ENCODE measurements around the gene ZP1. TPM values are rescaled to one million over a fixed set of nuclear protein-coding genes. Genes with fewer than 3 reads are reported as not detected.
"Not testable (repeated sequence)": the region's sequence is repeated elsewhere in the genome, so short reads cannot be mapped to it uniquely, and the experiment has no call there.

ZP1 gene
- polyA plus RNA-seq, 6 donors from 2014 or later: not detected

GRCh38 chr11:60906132-60906972 is 39.0 kb downstream of the ZP1 start, which contains the start of gene PRPF19:
Gene PRPF19, minus strand, starts transcription at chr11:60906585. Its CDS starts 203 bp downstream, at chr11:60906382.
- Mint-ChIP-seq H3K27me3 (no peaks in the 10 kb centered on the region), H3K4me3 (peak within 1 kb of the TSS; percentile 91 to 98 (median 95)), H3K36me3 (peaks cover 4 to 7% of the 10 kb centered on the region in 2 donors), H3K9me3 (peaks cover 0 to 2% (median 0%) of the 10 kb centered on the region in 7 donors), H3K4me1 (peaks cover 62 to 76% (median 76%) of the 10 kb centered on the region in 3 donors), H3K27ac (peak within 1 kb of the TSS; percentile 91 to 99 (median 97))
- ATAC-seq (ENCODE audit: low read depth in 2 of 2) (peak; percentile 86), DNase-seq (peak; percentile 98)

- peak overlapping the region in 3 of 8 donors; percentile 16 to 96 (median 46) for H3K4me3 Mint-ChIP-seq
- no peaks in the 10 kb centered on the region for H3K36me3 Mint-ChIP-seq
- DNase-seq (no peak), ATAC-seq (ENCODE audit: low read depth in 2 of 2) (no peak)
- peaks cover 0 to 2% (median 0%) of the 10 kb centered on the region in 7 donors for H3K9me3 Mint-ChIP-seq
- H3K27ac Mint-ChIP-seq: peak overlapping the region; percentile 6 to 96 (median 64)
- no peaks in the 10 kb centered on the region for H3K27me3 Mint-ChIP-seq
- H3K4me1 Mint-ChIP-seq: peaks cover 64 to 91% (median 79%) of the 10 kb centered on the region in 3 donors
These were observed 41.5 kb downstream of the ZP1 start for GRCh38 chr11:60908803-60909202.

GRCh38 chr11:60909680-60910280 is 42.4 kb downstream of the ZP1 start:
- not testable (repeated sequence) for H3K27me3 Mint-ChIP-seq; H3K36me3 Mint-ChIP-seq; H3K9me3 Mint-ChIP-seq; ATAC-seq (ENCODE audit: low read depth in 2 of 2); DNase-seq
- Mint-ChIP-seq H3K27ac (peak overlapping the region; percentile 63 to 96 (median 90)), H3K4me1 (peaks cover 62 to 83% (median 75%) of the 10 kb centered on the region in 3 donors), H3K4me3 (peak overlapping the region in 7 of 8 donors; percentile 29 to 86 (median 71))

GRCh38 chr11:60910281-60910687 is 42.9 kb downstream of the ZP1 start:
- Mint-ChIP-seq H3K4me1 (peaks cover 58 to 82% (median 75%) of the 10 kb centered on the region in 3 donors), H3K4me3 (peak overlapping the region; percentile 24 to 86 (median 63)), H3K27me3 (no peaks in the 10 kb centered on the region), H3K9me3 (peaks cover 0 to 2% (median 0%) of the 10 kb centered on the region in 7 donors), H3K36me3 (no peaks in the 10 kb centered on the region), H3K27ac (peak overlapping the region; percentile 63 to 96 (median 90))
- ATAC-seq (ENCODE audit: low read depth in 2 of 2) (peak; percentile 37 to 38), DNase-seq (peak; percentile 79)

GRCh38 chr11:60910711-60911380 is 43.5 kb downstream of the ZP1 start:
- ATAC-seq (ENCODE audit: low read depth in 2 of 2): no peak
- DNase-seq: no peak
- peaks cover 0 to 2% (median 0%) of the 10 kb centered on the region in 7 donors for H3K9me3 Mint-ChIP-seq
- H3K4me1 Mint-ChIP-seq: peaks cover 58 to 82% (median 75%) of the 10 kb centered on the region in 3 donors
- H3K27me3 Mint-ChIP-seq: no peaks in the 10 kb centered on the region
- peak overlapping the region in 6 of 8 donors; percentile 36 to 86 (median 73) for H3K4me3 Mint-ChIP-seq
- no peaks in the 10 kb centered on the region for H3K36me3 Mint-ChIP-seq
- peak overlapping the region; percentile 53 to 96 (median 90) for H3K27ac Mint-ChIP-seq

GRCh38 chr11:60912223-60912850 is 45.0 kb downstream of the ZP1 start:
- no peak for DNase-seq
- Mint-ChIP-seq H3K4me1 (peaks cover 68 to 84% (median 77%) of the 10 kb centered on the region in 3 donors), H3K4me3 (peak overlapping the region in 6 of 8 donors; percentile 33 to 86 (median 66)), H3K9me3 (peaks cover 0 to 2% (median 0%) of the 10 kb centered on the region in 7 donors), H3K27ac (peak overlapping the region in 3 of 6 donors; percentile 16 to 49 (median 21)), H3K36me3 (no peaks in the 10 kb centered on the region), H3K27me3 (no peaks in the 10 kb centered on the region)
- ATAC-seq (ENCODE audit: low read depth in 2 of 2): no peak

GRCh38 chr11:60912851-60913528 is 45.6 kb downstream of the ZP1 start:
- Mint-ChIP-seq H3K4me3 (peak overlapping the region in 7 of 8 donors; percentile 96 to 100 (median 99)), H3K4me1 (peaks cover 61 to 84% (median 71%) of the 10 kb centered on the region in 3 donors), H3K27ac (peak overlapping the region in 2 of 6 donors; percentile 60 to 97)

GRCh38 chr11:60913793-60914632 is 46.7 kb downstream of the ZP1 start, which contains the start of gene TMEM109:
Gene TMEM109, plus strand, starts transcription at chr11:60914158. Its CDS starts 5,536 bp downstream, at chr11:60919694.
- Mint-ChIP-seq H3K27me3 (no peaks in the 10 kb centered on the region), H3K36me3 (no peaks in the 10 kb centered on the region), H3K4me3 (peak within 1 kb of the TSS; percentile 96 to 100 (median 99)), H3K9me3 (peaks cover 0 to 2% (median 0%) of the 10 kb centered on the region in 7 donors), H3K4me1 (peaks cover 51 to 85% (median 69%) of the 10 kb centered on the region in 3 donors), H3K27ac (peak within 1 kb of the TSS; percentile 90 to 99 (median 97))
- DNase-seq (peak; percentile 88), ATAC-seq (ENCODE audit: low read depth in 2 of 2) (peak; percentile 57 to 60)

More at GRCh38 chr11:60912851-60913528, 45.6 kb downstream of the ZP1 start:
- no peaks in the 10 kb centered on the region for H3K36me3 Mint-ChIP-seq
- peaks cover 0 to 2% (median 0%) of the 10 kb centered on the region in 7 donors for H3K9me3 Mint-ChIP-seq
- no peak for DNase-seq
- no peaks in the 10 kb centered on the region for H3K27me3 Mint-ChIP-seq
- no peak for ATAC-seq (ENCODE audit: low read depth in 2 of 2)

- H3K9me3 Mint-ChIP-seq: peaks cover 0 to 1% (median 0%) of the 10 kb centered on the region in 7 donors
- H3K4me1 Mint-ChIP-seq: peaks cover 52 to 85% (median 69%) of the 10 kb centered on the region in 3 donors
- peak; percentile 47 for DNase-seq
These were observed 47.4 kb downstream of the ZP1 start for GRCh38 chr11:60914633-60915247.

GRCh38 chr11:60915248-60915914 is 48.0 kb downstream of the ZP1 start:
- Mint-ChIP-seq H3K4me3 (peak overlapping the region; percentile 95 to 100 (median 98)), H3K9me3 (no peaks in the 10 kb centered on the region), H3K27me3 (no peaks in the 10 kb centered on the region), H3K27ac (peak overlapping the region; percentile 71 to 97 (median 94)), H3K4me1 (peaks cover 52 to 85% (median 68%) of the 10 kb centered on the region in 3 donors), H3K36me3 (peaks cover 9 to 12% of the 10 kb centered on the region in 2 donors)
- peak; percentile 67 to 69 for ATAC-seq (ENCODE audit: low read depth in 2 of 2)
- DNase-seq: peak; percentile 84

More at GRCh38 chr11:60914633-60915247, 47.4 kb downstream of the ZP1 start:
- Mint-ChIP-seq H3K36me3 (peaks cover 5 to 6% of the 10 kb centered on the region in 2 donors), H3K4me3 (peak overlapping the region; percentile 95 to 100 (median 98)), H3K27ac (peak overlapping the region; percentile 71 to 97 (median 94)), H3K27me3 (no peaks in the 10 kb centered on the region)
- peak; percentile 8 to 13 for ATAC-seq (ENCODE audit: low read depth in 2 of 2)
